GM12878 (cell line): Measurements from ENCODE around the gene GGNBP2. TPM values are rescaled to one million over a fixed set of nuclear protein-coding genes. Genes with fewer than 3 reads are reported as not detected.

Experiments
- ATAC-seq: fragments of 200-7000 bp; cut with Tn5 transposase; 3 replicates; pipeline ENCODE4 v1.9.1; 2020; ENCODE audit warnings: mild to moderate bottlenecking, moderate library complexity
- BruUV-seq: library from RNA; stranded (reverse); fragments of 400-500 nt; replicated peaks from 2 replicates; lab custom pipeline; 2021; lab: Mats Ljungman, UMichigan
- CTCF ChIA-PET: fragments of 300-600 bp; sonication (Branson Sonifier 250); formaldehyde crosslinking; extraction: SDS; loops from one replicate; lab custom pipeline; 2021; ENCODE audit warnings: inconsistent platforms; lab: Yijun Ruan, JAX
- POLR2A ChIA-PET: fragments of 350-600 bp; formaldehyde crosslinking; extraction: SDS; loops from one replicate; lab custom pipeline; 2021; ENCODE audit warnings: inconsistent platforms; lab: Charles Lee
- RAD21 ChIA-PET: fragments of 300-600 bp; sonication (Branson Sonifier 250); formaldehyde crosslinking; loops from one replicate; lab custom pipeline; 2023; ENCODE audit warnings: antibody characterized with exemption; ENCODE audit not compliant: unreplicated experiment; lab: Charles Lee
- SMC1A ChIA-PET: fragments of 300-600 bp; sonication (Branson Sonifier 250); formaldehyde crosslinking; loops from one replicate; lab custom pipeline; 2023; ENCODE audit not compliant: unreplicated experiment, uncharacterized antibody; lab: Charles Lee
- DNase-seq: peaks from one replicate; pipeline ENCODE4 v3.0.0-alpha.2; 2011; ENCODE audit warnings: low read depth, low spot score
- FAIRE-seq: peaks from 3 replicates; lab custom pipeline; 2011; peaks lifted over from hg19 to GRCh38; lab: Jason Lieb, UNC
- H2AFZ ChIP-seq: 2 replicates; pipeline ENCODE4 v1.6.0; 2011; ENCODE audit warnings: low read depth, low read length, control low read depth; ENCODE audit not compliant: control insufficient read depth
- H3K27ac ChIP-seq: 2 replicates; pipeline ENCODE4 v1.5.1; 2011; ENCODE audit warnings: control low read depth; ENCODE audit not compliant: control insufficient read depth, insufficient read depth
- H3K27me3 ChIP-seq, 2 experiments: replicated peaks in 1 of 2; 2 replicates each; pipeline versions ENCODE4 v1.6.0 to v1.6.1; 2011; ENCODE audit warnings: low read length in 1 of 2; ENCODE audit not compliant: control insufficient read depth in 2 of 2, insufficient read depth in 2 of 2
- H3K36me3 ChIP-seq, 2 experiments: 2 replicates each; pipeline ENCODE4 v1.5.1; 2011; ENCODE audit warnings: low read length in 1 of 2; ENCODE audit not compliant: control insufficient read depth in 2 of 2, insufficient read depth in 2 of 2
- H3K4me1 ChIP-seq: 2 replicates; pipeline ENCODE4 v1.6.1; 2011; ENCODE audit warnings: mild to moderate bottlenecking, low read length, moderate library complexity, mixed read lengths; ENCODE audit not compliant: control insufficient read depth, insufficient read depth
- H3K4me2 ChIP-seq: 2 replicates; pipeline ENCODE4 v1.6.0; 2011; ENCODE audit warnings: control low read depth; ENCODE audit not compliant: control insufficient read depth, insufficient read depth
- H3K4me3 ChIP-seq: fragments of 200-600 bp; sonication (generic); 2 replicates; pipeline ENCODE4 v1.5.1; 2016
- H3K79me2 ChIP-seq: 2 replicates; pipeline ENCODE4 v1.6.0; 2011; ENCODE audit warnings: low read length; ENCODE audit not compliant: control insufficient read depth, insufficient read depth
- H3K9ac ChIP-seq: 2 replicates; pipeline ENCODE4 v1.8.0; 2011; ENCODE audit warnings: low read length, control low read depth, mixed read lengths; ENCODE audit not compliant: control insufficient read depth, insufficient read depth
- H3K9me3 ChIP-seq: replicated peaks from 3 replicates; pipeline ENCODE4 v1.5.1; 2011; ENCODE audit warnings: mild to moderate bottlenecking, low read length; ENCODE audit not compliant: control insufficient read depth, insufficient read depth
- H4K20me1 ChIP-seq: 2 replicates; pipeline ENCODE4 v1.6.0; 2011; ENCODE audit not compliant: control insufficient read depth, insufficient read depth
- BMI1 ChIP-seq: fragments of 450-650 bp; IDR thresholded peaks from 2 replicates; pipeline ENCODE4 v1.6.1; 2016; ENCODE audit warnings: mild to moderate bottlenecking, moderate library complexity, borderline replicate concordance
- CBX5 ChIP-seq: sonication (generic); IDR thresholded peaks from 2 replicates; pipeline ENCODE4 v1.6.1; 2016; ENCODE audit warnings: low read depth, moderate library complexity, mild to moderate bottlenecking, inconsistent platforms
- GATAD2B ChIP-seq: fragments of 450-650 bp; conservative IDR thresholded peaks from 2 replicates; pipeline ENCODE4 v1.6.1; 2017; ENCODE audit warnings: low read depth, mild to moderate bottlenecking, moderate library complexity
- IKZF1 ChIP-seq: fragments of 450-650 bp; conservative IDR thresholded peaks from 2 replicates; pipeline ENCODE4 v1.6.1; 2017; ENCODE audit warnings: antibody characterized with exemption, mild to moderate bottlenecking
- JUNB ChIP-seq: IDR thresholded peaks from 2 replicates; pipeline ENCODE4 v1.6.1; 2016; ENCODE audit warnings: antibody characterized with exemption, mild to moderate bottlenecking
- KLF5 ChIP-seq: fragments of 450-650 bp; IDR thresholded peaks from 2 replicates; pipeline ENCODE4 v1.6.1; 2014; ENCODE audit warnings: mild to moderate bottlenecking; ENCODE audit not compliant: partially characterized antibody
- MEF2A ChIP-seq: IDR thresholded peaks from 2 replicates; pipeline ENCODE4 v1.6.1; 2011; ENCODE audit warnings: low read depth, mild to moderate bottlenecking, low read length, moderate library complexity; ENCODE audit not compliant: insufficient read depth
- POLR2AphosphoS2 ChIP-seq: IDR thresholded peaks from 2 replicates; pipeline ENCODE4 v1.6.1; 2011; ENCODE audit warnings: low read depth, mild to moderate bottlenecking, low read length, improper control_type of control experiment, moderate library complexity
- RUNX3 ChIP-seq: IDR thresholded peaks from 2 replicates; pipeline ENCODE4 v1.6.1; 2012; ENCODE audit warnings: low read length, inconsistent platforms
- SIN3A ChIP-seq: IDR thresholded peaks from 2 replicates; pipeline ENCODE4 v1.6.1; 2012; ENCODE audit warnings: low read depth, low read length, improper control_type of control experiment
- STAT3 ChIP-seq: IDR thresholded peaks from 2 replicates; pipeline ENCODE4 v1.6.1; 2011; ENCODE audit warnings: low read depth, low read length, improper control_type of control experiment
- TAF1 ChIP-seq: IDR thresholded peaks from 2 replicates; pipeline ENCODE4 v1.6.1; 2011; ENCODE audit warnings: mild to moderate bottlenecking, low read depth, low read length, borderline replicate concordance
- TARDBP ChIP-seq: IDR thresholded peaks from 2 replicates; pipeline ENCODE4 v1.6.1; 2016; ENCODE audit warnings: borderline replicate concordance
- ZNF274 ChIP-seq: IDR thresholded peaks from one replicate; pipeline ENCODE4 v1.8.0; 2011; ENCODE audit not compliant: insufficient read length, insufficient read depth
- WGBS: methylation state at CpG from one replicate; pipeline ENCODE4 v1.1.6; 2016; ENCODE audit warnings: low lambda C conversion rate; ENCODE audit not compliant: insufficient replicate concordance, insufficient coverage; ENCODE audit errors: missing lambda C conversion rate; 5-methylcytosine and 5-hydroxymethylcytosine counted together
- in situ Hi-C: fragments of 300-500 bp; cut with MboI; formaldehyde crosslinking; loops from 9 replicates; pipeline ENCODE4 v1.14.3; 2018; ENCODE audit warnings: mixed read lengths
- intact Hi-C: fragments of 100-400 bp; cut with micrococcal nuclease; formaldehyde crosslinking; loops from one replicate; pipeline ENCODE4 v1.14.2; 2022; ENCODE audit not compliant: unreplicated experiment
- polyA plus RNA-seq, 11 experiments: library from polyadenylated mRNA; depleted of rRNA in 4 of 11; unstranded in 6 of 11; stranded (reverse) in 5 of 11; fragments of >200 nt; fragmentation: Nextera tagmentation in 4 of 11; fragmentation: Illumina TruSeq in 1 of 11; extraction: Ambion mirVana in 4 of 11; extraction: Trizol in 1 of 11; gene quantifications; 1 replicate in 1 of 11; 2 replicates in 10 of 11; pipeline versions ENCODE4 v1.2.1 to v1.2.3, GENCODE V29; 2011 to 2016; ENCODE audit warnings: inconsistent platforms in 2 of 11, missing spikeins in 2 of 11, low read depth in 1 of 11
- total RNA-seq, 4 experiments: library from RNA; depleted of rRNA in 3 of 4; stranded (reverse); fragments of >200 nt in 3 of 4; fragmentation: Illumina TruSeq in 1 of 4; extraction: Trizol in 1 of 4; gene quantifications; 2 replicates each; pipeline versions ENCODE4 v1.2.1 to v1.2.3, GENCODE V29; 2013 to 2021
- TF ChIP-seq, protein P1 (sequence below): IDR thresholded peaks from 2 replicates; pipeline ENCODE4 v1.6.1; 2012; ENCODE audit warnings: low read depth, low read length, improper control_type of control experiment
- TF ChIP-seq, protein P2 (sequence below): IDR thresholded peaks from 2 replicates; pipeline ENCODE4 v1.6.1; 2012; ENCODE audit warnings: low read length, inconsistent platforms
- TF ChIP-seq, protein P3 (sequence below): IDR thresholded peaks from 2 replicates; pipeline ENCODE4 v1.6.1; 2012; ENCODE audit warnings: improper control_type of control experiment, low read depth, low read length; ENCODE audit not compliant: insufficient replicate concordance

Gene GGNBP2
- total and polyA plus RNA-seq, 10 of the 15 experiments (the other 5 are each of a cell fraction or from before 2014, with no cell fraction given) = 36.3 to 82.0 (median 50.0) TPM

DNA sequence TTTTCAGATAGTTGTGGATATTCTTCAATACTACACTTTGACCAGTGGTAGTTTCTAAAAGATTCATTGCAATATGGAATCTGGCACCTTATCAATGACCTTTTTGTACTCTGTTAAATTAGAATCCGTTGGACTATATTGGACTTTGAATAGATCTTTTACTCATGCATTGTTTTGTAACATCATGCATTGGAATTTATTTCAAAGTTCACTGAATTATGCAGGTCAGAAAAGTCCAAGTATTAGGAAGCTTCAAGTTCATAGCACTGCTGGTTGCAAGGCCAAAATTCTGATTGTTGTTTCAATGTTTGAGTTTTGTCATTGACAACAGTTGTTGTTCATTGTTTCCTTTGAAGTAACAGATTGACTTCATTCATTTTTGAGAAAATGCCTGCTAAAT is 39.1 kb downstream of the GGNBP2 start:
- Histone ChIP-seq H3K4me1 (no peaks in the 10 kb centered on the region), H2AFZ (no peak overlapping the region), H3K9ac (no peak overlapping the region), H3K4me2 (no peak overlapping the region), H4K20me1 (no peaks in the 10 kb centered on the region), H3K4me3 (no peak overlapping the region), H3K79me2 (no peaks in the 10 kb centered on the region), H3K36me3 (peaks cover 15 to 16% of the 10 kb centered on the region in 2 experiments), H3K27ac (no peak overlapping the region), H3K9me3 (no peaks in the 10 kb centered on the region), H3K27me3 (no peaks in the 10 kb centered on the region)
- ATAC-seq = no peak
- no peak for TF ChIP-seq TAF1
- TF ChIP-seq, protein P1, sequence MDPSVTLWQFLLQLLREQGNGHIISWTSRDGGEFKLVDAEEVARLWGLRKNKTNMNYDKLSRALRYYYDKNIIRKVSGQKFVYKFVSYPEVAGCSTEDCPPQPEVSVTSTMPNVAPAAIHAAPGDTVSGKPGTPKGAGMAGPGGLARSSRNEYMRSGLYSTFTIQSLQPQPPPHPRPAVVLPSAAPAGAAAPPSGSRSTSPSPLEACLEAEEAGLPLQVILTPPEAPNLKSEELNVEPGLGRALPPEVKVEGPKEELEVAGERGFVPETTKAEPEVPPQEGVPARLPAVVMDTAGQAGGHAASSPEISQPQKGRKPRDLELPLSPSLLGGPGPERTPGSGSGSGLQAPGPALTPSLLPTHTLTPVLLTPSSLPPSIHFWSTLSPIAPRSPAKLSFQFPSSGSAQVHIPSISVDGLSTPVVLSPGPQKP = no peak
- no peak for TF ChIP-seq ZNF274
- no peak for TF ChIP-seq POLR2AphosphoS2
- no peak for TF ChIP-seq MEF2A
- no peak for TF ChIP-seq BMI1
- TF ChIP-seq, protein P2, sequence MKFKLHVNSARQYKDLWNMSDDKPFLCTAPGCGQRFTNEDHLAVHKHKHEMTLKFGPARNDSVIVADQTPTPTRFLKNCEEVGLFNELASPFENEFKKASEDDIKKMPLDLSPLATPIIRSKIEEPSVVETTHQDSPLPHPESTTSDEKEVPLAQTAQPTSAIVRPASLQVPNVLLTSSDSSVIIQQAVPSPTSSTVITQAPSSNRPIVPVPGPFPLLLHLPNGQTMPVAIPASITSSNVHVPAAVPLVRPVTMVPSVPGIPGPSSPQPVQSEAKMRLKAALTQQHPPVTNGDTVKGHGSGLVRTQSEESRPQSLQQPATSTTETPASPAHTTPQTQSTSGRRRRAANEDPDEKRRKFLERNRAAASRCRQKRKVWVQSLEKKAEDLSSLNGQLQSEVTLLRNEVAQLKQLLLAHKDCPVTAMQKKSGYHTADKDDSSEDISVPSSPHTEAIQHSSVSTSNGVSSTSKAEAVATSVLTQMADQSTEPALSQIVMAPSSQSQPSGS = no peak
- TF ChIP-seq SIN3A = no peak
- TF ChIP-seq JUNB = no peak
- TF ChIP-seq STAT3 = no peak
- TF ChIP-seq KLF5 = no peak
- no peak for TF ChIP-seq CBX5
- no peak for TF ChIP-seq RUNX3
- no peak for TF ChIP-seq GATAD2B
- no peak for TF ChIP-seq TARDBP
- TF ChIP-seq, protein P3, sequence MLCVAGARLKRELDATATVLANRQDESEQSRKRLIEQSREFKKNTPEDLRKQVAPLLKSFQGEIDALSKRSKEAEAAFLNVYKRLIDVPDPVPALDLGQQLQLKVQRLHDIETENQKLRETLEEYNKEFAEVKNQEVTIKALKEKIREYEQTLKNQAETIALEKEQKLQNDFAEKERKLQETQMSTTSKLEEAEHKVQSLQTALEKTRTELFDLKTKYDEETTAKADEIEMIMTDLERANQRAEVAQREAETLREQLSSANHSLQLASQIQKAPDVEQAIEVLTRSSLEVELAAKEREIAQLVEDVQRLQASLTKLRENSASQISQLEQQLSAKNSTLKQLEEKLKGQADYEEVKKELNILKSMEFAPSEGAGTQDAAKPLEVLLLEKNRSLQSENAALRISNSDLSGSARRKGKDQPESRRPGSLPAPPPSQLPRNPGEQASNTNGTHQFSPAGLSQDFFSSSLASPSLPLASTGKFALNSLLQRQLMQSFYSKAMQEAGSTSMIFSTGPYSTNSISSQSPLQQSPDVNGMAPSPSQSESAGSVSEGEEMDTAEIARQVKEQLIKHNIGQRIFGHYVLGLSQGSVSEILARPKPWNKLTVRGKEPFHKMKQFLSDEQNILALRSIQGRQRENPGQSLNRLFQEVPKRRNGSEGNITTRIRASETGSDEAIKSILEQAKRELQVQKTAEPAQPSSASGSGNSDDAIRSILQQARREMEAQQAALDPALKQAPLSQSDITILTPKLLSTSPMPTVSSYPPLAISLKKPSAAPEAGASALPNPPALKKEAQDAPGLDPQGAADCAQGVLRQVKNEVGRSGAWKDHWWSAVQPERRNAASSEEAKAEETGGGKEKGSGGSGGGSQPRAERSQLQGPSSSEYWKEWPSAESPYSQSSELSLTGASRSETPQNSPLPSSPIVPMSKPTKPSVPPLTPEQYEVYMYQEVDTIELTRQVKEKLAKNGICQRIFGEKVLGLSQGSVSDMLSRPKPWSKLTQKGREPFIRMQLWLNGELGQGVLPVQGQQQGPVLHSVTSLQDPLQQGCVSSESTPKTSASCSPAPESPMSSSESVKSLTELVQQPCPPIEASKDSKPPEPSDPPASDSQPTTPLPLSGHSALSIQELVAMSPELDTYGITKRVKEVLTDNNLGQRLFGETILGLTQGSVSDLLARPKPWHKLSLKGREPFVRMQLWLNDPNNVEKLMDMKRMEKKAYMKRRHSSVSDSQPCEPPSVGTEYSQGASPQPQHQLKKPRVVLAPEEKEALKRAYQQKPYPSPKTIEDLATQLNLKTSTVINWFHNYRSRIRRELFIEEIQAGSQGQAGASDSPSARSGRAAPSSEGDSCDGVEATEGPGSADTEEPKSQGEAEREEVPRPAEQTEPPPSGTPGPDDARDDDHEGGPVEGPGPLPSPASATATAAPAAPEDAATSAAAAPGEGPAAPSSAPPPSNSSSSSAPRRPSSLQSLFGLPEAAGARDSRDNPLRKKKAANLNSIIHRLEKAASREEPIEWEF = no peak
- TF ChIP-seq IKZF1 = no peak
- no TSS peak for BruUV-seq
- no peak for DNase-seq
- intact Hi-C loops (no loop called here), in situ Hi-C loops (no loop called here)
- WGBS = 100% methylated on average over 1 of the region's 1 CpG
- CTCF ChIA-PET = interaction anchor here (1.4 kb wide), 1 partner anchor 33 kb away, joined by 4 read pairs; no protein-coding TSS in a partner anchor
- RAD21 ChIA-PET = interaction anchor here (2.0 kb wide), 1 partner anchor 18 kb away, joined by 4 read pairs; the partner anchor contains the start of gene MRM1
- no peak for FAIRE-seq
- SMC1A ChIA-PET = no interaction called here
- POLR2A ChIA-PET = no interaction called here
